ENCODE data around the gene ASIC4. TPM values are rescaled to one million over a fixed set of nuclear protein-coding genes. Genes with fewer than 3 reads are reported as not detected.

Gene ASIC4
- total and polyA plus RNA-seq, 2 of the 13 experiments (the other 11 are each of a cell fraction or from before 2014, with no cell fraction given) = 0.03 TPM; not detected in 1

DNA sequence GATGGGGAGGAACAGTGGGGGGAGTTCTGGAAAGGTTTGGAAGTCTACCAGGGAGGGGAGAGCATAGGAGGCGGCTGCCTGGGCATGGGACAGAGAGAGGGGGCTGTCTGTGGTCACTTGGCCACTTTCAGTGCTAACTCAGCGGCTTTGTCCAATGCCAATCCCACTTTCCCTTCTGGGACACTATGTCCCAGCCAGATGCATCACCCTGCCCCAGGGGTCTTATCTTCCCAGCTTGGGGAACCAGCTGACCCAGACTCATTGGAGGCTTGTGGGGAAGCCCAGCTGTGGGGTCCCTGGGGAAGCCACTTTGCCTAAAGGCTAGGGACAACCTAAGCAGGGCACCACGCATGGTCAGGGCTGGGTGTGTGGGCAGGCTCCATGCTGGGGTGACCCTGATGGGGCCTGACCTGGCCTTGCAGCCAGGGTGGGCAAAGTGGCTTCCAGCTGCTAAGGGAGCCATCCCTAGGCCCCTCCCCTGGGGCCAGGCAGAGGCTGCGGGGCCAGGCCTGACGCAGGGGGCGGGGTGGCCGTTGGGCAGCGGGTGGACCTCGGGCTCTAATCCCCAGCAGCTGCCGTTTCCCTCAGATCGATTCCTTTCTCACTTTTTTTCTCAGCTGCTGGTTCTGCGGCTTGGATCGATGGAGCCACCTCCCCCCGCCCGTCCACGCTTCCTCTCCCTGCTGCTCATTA, 1.6 kb upstream of the ASIC4 start (continued):
- TF ChIP-seq ZNF577 (CRISPR knock-in tag; IDR thresholded peaks at IDR 0.05; ENCODE audit: borderline replicate concordance, low read depth) (no peak), HDAC2 (CRISPR knock-in tag; IDR thresholded peaks at IDR 0.05) (no peak), ZNF430 (CRISPR knock-in tag; IDR thresholded peaks at IDR 0.05) (no peak), KLF11 (CRISPR knock-in tag; IDR thresholded peaks at IDR 0.05) (no peak), ZNF678 (CRISPR knock-in tag; IDR thresholded peaks at IDR 0.05) (no peak), TSC22D2 (CRISPR knock-in tag; IDR thresholded peaks at IDR 0.05; ENCODE audit: borderline replicate concordance) (no peak), AKAP8 (CRISPR knock-in tag; IDR thresholded peaks at IDR 0.05) (no peak), ZNF746 (CRISPR knock-in tag; IDR thresholded peaks at IDR 0.05) (no peak; the same call in 1 of the 2 replicates), ARNT2 (CRISPR knock-in tag; IDR thresholded peaks at IDR 0.05; ENCODE audit: low read depth) (no peak), SIN3B (IDR thresholded peaks at IDR 0.05; ENCODE audit: low read length) (no peak), HOXA9 (CRISPR knock-in tag; IDR thresholded peaks at IDR 0.05; ENCODE audit: borderline replicate concordance) (no peak), SNAI1 (CRISPR knock-in tag; IDR thresholded peaks at IDR 0.05; ENCODE audit: borderline replicate concordance) (no peak), THAP11 (CRISPR knock-in tag; IDR thresholded peaks at IDR 0.05) (peak; percentile 43; the same call in 1 of the 2 replicates)
- TF ChIP-seq, protein P1, sequence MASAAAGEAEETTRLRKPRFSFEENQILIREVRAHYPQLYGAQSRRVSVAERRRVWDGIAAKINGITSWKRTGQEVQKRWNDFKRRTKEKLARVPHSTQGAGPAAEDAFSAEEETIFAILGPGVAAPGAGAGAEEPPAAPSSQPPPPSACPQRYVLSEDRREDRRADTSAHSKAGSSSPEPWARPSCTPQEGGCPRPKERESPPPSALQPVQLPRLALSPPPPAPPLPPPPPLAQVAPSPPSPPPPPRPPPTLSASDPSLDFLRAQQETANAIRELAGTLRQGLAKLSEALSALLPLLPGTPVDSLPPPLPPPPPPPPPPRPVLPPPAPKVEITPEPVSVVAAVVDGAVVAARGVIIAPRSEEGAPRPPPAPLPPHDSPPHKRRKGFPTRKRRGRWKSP (CRISPR knock-in tag; IDR thresholded peaks at IDR 0.05) = no peak
- TF ChIP-seq, protein P2, sequence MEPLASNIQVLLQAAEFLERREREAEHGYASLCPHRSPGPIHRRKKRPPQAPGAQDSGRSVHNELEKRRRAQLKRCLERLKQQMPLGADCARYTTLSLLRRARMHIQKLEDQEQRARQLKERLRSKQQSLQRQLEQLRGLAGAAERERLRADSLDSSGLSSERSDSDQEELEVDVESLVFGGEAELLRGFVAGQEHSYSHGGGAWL (CRISPR knock-in tag; IDR thresholded peaks at IDR 0.05) = no peak
- TF ChIP-seq, protein P3, sequence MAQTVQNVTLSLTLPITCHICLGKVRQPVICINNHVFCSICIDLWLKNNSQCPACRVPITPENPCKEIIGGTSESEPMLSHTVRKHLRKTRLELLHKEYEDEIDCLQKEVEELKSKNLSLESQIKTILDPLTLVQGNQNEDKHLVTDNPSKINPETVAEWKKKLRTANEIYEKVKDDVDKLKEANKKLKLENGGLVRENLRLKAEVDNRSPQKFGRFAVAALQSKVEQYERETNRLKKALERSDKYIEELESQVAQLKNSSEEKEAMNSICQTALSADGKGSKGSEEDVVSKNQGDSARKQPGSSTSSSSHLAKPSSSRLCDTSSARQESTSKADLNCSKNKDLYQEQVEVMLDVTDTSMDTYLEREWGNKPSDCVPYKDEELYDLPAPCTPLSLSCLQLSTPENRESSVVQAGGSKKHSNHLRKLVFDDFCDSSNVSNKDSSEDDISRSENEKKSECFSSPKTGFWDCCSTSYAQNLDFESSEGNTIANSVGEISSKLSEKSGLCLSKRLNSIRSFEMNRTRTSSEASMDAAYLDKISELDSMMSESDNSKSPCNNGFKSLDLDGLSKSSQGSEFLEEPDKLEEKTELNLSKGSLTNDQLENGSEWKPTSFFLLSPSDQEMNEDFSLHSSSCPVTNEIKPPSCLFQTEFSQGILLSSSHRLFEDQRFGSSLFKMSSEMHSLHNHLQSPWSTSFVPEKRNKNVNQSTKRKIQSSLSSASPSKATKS (CRISPR knock-in tag; IDR thresholded peaks at IDR 0.05) = no peak
- TF ChIP-seq, protein P4, sequence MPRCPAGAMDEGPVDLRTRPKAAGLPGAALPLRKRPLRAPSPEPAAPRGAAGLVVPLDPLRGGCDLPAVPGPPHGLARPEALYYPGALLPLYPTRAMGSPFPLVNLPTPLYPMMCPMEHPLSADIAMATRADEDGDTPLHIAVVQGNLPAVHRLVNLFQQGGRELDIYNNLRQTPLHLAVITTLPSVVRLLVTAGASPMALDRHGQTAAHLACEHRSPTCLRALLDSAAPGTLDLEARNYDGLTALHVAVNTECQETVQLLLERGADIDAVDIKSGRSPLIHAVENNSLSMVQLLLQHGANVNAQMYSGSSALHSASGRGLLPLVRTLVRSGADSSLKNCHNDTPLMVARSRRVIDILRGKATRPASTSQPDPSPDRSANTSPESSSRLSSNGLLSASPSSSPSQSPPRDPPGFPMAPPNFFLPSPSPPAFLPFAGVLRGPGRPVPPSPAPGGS (CRISPR knock-in tag; IDR thresholded peaks at IDR 0.05) = no peak
- TF ChIP-seq, protein P5, sequence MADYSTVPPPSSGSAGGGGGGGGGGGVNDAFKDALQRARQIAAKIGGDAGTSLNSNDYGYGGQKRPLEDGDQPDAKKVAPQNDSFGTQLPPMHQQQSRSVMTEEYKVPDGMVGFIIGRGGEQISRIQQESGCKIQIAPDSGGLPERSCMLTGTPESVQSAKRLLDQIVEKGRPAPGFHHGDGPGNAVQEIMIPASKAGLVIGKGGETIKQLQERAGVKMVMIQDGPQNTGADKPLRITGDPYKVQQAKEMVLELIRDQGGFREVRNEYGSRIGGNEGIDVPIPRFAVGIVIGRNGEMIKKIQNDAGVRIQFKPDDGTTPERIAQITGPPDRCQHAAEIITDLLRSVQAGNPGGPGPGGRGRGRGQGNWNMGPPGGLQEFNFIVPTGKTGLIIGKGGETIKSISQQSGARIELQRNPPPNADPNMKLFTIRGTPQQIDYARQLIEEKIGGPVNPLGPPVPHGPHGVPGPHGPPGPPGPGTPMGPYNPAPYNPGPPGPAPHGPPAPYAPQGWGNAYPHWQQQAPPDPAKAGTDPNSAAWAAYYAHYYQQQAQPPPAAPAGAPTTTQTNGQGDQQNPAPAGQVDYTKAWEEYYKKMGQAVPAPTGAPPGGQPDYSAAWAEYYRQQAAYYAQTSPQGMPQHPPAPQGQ (CRISPR knock-in tag; IDR thresholded peaks at IDR 0.05; ENCODE audit: borderline replicate concordance) = no peak
- TF ChIP-seq, protein P6, sequence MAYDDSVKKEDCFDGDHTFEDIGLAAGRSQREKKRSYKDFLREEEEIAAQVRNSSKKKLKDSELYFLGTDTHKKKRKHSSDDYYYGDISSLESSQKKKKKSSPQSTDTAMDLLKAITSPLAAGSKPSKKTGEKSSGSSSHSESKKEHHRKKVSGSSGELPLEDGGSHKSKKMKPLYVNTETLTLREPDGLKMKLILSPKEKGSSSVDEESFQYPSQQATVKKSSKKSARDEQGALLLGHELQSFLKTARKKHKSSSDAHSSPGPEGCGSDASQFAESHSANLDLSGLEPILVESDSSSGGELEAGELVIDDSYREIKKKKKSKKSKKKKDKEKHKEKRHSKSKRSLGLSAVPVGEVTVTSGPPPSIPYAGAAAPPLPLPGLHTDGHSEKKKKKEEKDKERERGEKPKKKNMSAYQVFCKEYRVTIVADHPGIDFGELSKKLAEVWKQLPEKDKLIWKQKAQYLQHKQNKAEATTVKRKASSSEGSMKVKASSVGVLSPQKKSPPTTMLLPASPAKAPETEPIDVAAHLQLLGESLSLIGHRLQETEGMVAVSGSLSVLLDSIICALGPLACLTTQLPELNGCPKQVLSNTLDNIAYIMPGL (CRISPR knock-in tag; IDR thresholded peaks at IDR 0.05; ENCODE audit: borderline replicate concordance in 1 of 2, low read depth in 1 of 2) = 0 out of 4 replicates have a peak, but pooled peaks of 1 of the 2 experiments have one; percentile 24

All from HepG2 (cell line).